Heart left ventricle (tissue), 13 donors: ENCODE measurements around the gene MYB.

ENCODE experiments used
- CTCF ChIP-seq, 12 donors: fragments of 200-600 bp; sonication (generic) in 4 of 12; IDR thresholded peaks; one replicate each; pipeline versions ENCODE4 v1.5.0 to v1.8.0; 2018 to 2022; ENCODE audit warnings: antibody characterized with exemption in 12 of 12, mild to moderate bottlenecking in 5 of 12
- POLR2A ChIP-seq, 2 donors: fragments of 450-650 bp; IDR thresholded peaks; one replicate each; pipeline ENCODE4 v1.6.1; 2017; ENCODE audit warnings: antibody characterized with exemption in 2 of 2, mild to moderate bottlenecking in 2 of 2, moderate library complexity in 2 of 2
- donor health status: ischemic (EF 13 %, LVEDD 7.1; RV severe dilation, severe dysfunction).
- donor health status: DM: no; HTN: yes; CAD: no.
- donor health status: DM: no; HTN: no; CAD: no.
- donor health status: ischemic (EF 25% LVEDD 6.9; RV normal size, moderate dysfunction).
- donor health status: ischemic (EF 25% LVEDD 5.7; RV mildly dilated, moderate dysfunction).
- donor health status: ischemic (EF 35%, LVEDD 5.7; RV mildly dilated, moderate dysfunction).
- donor health status: nonischemic (EF 11% LVEDD 7.7; RV severe dilation, severe dysfunction).
- donor health status: DM: yes; HTN: yes; CAD: no.
- donor health status: PGD.
- donor health status: ischemic (EF 29% LVEDD 5.4; RV normal size, mild dysfunction).
- donor health status: nonischemic (EF 23%, LVEDD 6.1; RV moderate dilation, normal function).

- no peak for TF ChIP-seq CTCF (IDR thresholded peaks at IDR 0.05)
- no peak for TF ChIP-seq POLR2A (IDR thresholded peaks at IDR 0.05)
These were observed 21.6 kb upstream of the MYB start for GRCh38 chr6:135159531-135159930.
